Measurements from ENCODE around the gene TNC. TPM values are rescaled to one million over a fixed set of nuclear protein-coding genes. Genes with fewer than 3 reads are reported as not detected.

The TNC gene
- total and polyA plus RNA-seq, 9 donors, result 1.2 to 108 (median 1.9) TPM

DNA sequence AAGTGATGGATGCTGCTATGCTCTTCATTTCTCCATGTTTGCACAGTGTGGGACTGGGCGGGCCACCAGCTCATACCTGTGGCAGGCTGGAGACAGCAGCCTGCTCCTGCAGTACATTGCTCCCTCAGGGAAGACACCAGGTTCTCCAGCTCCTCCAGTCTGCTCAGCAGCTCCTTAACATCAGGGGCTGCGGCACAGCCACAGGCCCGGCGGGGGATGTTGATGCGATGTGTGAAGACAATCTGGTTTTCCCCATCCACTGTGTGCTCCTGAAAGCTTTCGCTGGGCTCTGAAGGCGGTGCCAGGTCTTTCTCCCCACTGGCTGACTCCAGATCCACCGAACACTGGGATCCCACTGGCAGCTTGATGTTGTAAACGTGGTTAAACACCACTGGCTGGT is 27.5 kb downstream of the TNC start:
- H3K27ac ChIP-seq, result no peak overlapping the region
- no peaks in the 10 kb centered on the region for H3K27me3 ChIP-seq
- no peaks in the 10 kb centered on the region for H3K4me1 ChIP-seq (ENCODE audit: insufficient read depth)
- no peaks in the 10 kb centered on the region for H3K36me3 ChIP-seq
- TF ChIP-seq, protein P1, sequence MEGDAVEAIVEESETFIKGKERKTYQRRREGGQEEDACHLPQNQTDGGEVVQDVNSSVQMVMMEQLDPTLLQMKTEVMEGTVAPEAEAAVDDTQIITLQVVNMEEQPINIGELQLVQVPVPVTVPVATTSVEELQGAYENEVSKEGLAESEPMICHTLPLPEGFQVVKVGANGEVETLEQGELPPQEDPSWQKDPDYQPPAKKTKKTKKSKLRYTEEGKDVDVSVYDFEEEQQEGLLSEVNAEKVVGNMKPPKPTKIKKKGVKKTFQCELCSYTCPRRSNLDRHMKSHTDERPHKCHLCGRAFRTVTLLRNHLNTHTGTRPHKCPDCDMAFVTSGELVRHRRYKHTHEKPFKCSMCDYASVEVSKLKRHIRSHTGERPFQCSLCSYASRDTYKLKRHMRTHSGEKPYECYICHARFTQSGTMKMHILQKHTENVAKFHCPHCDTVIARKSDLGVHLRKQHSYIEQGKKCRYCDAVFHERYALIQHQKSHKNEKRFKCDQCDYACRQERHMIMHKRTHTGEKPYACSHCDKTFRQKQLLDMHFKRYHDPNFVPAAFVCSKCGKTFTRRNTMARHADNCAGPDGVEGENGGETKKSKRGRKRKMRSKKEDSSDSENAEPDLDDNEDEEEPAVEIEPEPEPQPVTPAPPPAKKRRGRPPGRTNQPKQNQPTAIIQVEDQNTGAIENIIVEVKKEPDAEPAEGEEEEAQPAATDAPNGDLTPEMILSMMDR (IDR thresholded peaks at IDR 0.05), result no peak
- TF ChIP-seq EP300 (IDR thresholded peaks at IDR 0.05) (no peak), POLR2A (IDR thresholded peaks at IDR 0.05) (no peak)
- no peak overlapping the region for H3K4me3 ChIP-seq
- 94 to 96% (median 96%) methylated on average over 9 of the region's 9 CpGs for whole genome bisulfite sequencing, 3 donors
- intact Hi-C loops (cut with DNase I), result no loop called here
- no peak for DNase-seq
- H3K9me3 ChIP-seq, result no peaks in the 10 kb centered on the region

DNA sequence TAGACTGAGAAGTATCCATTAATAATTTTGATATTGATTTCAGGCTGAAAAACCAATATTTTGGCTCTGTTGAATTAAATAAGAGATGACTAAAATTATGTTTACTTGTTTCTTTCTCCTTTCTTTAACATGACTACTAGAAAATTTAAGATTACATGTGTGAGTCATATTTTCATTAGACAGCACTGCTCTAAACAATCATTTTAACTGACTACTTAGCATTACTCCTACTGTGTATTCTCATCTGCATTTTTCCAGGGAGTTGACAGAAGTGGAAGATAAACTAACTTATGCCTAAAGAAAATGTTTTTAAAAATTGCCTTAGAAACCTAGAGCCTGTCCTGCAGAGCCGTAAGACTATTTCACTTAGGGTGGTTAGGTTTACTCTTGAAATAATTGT is 29.1 kb downstream of the TNC start:
- no peaks in the 10 kb centered on the region for H3K36me3 ChIP-seq
- TF ChIP-seq EP300 (IDR thresholded peaks at IDR 0.05), result no peak
- TF ChIP-seq, protein P1 (IDR thresholded peaks at IDR 0.05), result no peak
- no peak for TF ChIP-seq POLR2A (IDR thresholded peaks at IDR 0.05)
- no peaks in the 10 kb centered on the region for H3K9me3 ChIP-seq
- H3K4me3 ChIP-seq, result no peak overlapping the region
- DNase-seq, result no peak
- no peaks in the 10 kb centered on the region for H3K4me1 ChIP-seq (ENCODE audit: insufficient read depth)
- H3K27me3 ChIP-seq, result no peaks in the 10 kb centered on the region
- H3K27ac ChIP-seq, result no peak overlapping the region
- intact Hi-C loops (cut with DNase I), result no loop called here
- WGBS, 3 donors, result 30 to 39% (median 39%) methylated on average over 1 of the region's 1 CpG

- H3K4me3 ChIP-seq, result no peak overlapping the region
- 93 to 97% (median 95%) methylated on average over 20 of the region's 20 CpGs for WGBS, 3 donors
- intact Hi-C loops (cut with DNase I), result no loop called here
- H3K27ac ChIP-seq, result no peak overlapping the region
- H3K9me3 ChIP-seq, result no peaks in the 10 kb centered on the region
- no peak for DNase-seq
- TF ChIP-seq EP300 (IDR thresholded peaks at IDR 0.05) (no peak), POLR2A (IDR thresholded peaks at IDR 0.05) (no peak)
- TF ChIP-seq, protein P1 (IDR thresholded peaks at IDR 0.05), result no peak
- H3K36me3 ChIP-seq, result no peaks in the 10 kb centered on the region
- no peaks in the 10 kb centered on the region for H3K27me3 ChIP-seq
- H3K4me1 ChIP-seq (ENCODE audit: insufficient read depth), result no peaks in the 10 kb centered on the region
These were observed 31.1 kb downstream of the TNC start for GRCh38 chr9:115086886-115087285.

GRCh38 chr9:115086461-115086860 is 31.5 kb downstream of the TNC start:
- Histone ChIP-seq H3K4me1 (ENCODE audit: insufficient read depth) (no peaks in the 10 kb centered on the region), H3K36me3 (no peaks in the 10 kb centered on the region), H3K27ac (no peak overlapping the region), H3K9me3 (no peaks in the 10 kb centered on the region), H3K27me3 (no peaks in the 10 kb centered on the region), H3K4me3 (no peak overlapping the region)
- no peak for DNase-seq
- TF ChIP-seq, protein P1 (IDR thresholded peaks at IDR 0.05), result no peak
- TF ChIP-seq EP300 (IDR thresholded peaks at IDR 0.05), result no peak
- TF ChIP-seq POLR2A (IDR thresholded peaks at IDR 0.05), result no peak
- 96 to 98% (median 98%) methylated on average over 19 of the region's 19 CpGs for WGBS, 3 donors
- intact Hi-C loops (cut with DNase I), result no loop called here
